NCI-H1417 (cell line): ENCODE data around the gene DOK6.

ENCODE experiments used
- DNase-seq, 3 experiments: peaks; one replicate each; lab custom pipeline; 2025; lab: John Stamatoyannopoulos, UW

The DOK6 gene

GRCh38 chr18:69684789-69685188, 284.1 kb downstream of the DOK6 start:
- no peak for DNase-seq

- no peak for DNase-seq
Observed at GRCh38 chr18:69686861-69687260, 286.2 kb downstream of the DOK6 start.

DNA sequence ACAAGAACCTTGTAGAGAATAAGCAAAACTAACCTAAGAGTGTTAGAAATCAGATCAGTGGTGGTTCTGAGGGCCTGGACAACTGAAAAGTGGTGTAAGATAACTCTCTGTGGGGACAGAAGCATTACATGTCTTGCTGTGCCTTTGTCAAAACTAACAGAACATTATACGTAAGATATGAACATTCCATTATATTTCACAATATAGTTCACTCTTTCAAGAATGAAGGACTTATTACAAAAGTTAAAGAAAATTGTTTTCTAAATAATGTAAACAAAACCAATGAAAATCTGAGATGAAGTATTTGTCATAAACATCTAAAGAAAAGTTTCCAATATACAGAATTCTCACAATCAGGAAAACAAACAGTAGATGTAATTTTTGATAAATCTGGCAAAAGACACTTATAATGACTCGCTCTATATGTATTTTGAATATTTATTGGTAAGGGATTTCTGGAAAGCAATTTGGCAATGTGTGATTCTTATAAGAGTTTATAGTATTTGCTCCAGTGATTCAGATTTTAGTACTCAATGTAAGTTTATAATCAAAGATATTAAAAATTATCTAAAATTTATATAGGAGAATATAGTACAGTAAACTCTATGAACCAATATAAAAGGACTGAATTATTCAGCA, 288.6 kb downstream of the DOK6 start:
- DNase-seq = no peak

DNA sequence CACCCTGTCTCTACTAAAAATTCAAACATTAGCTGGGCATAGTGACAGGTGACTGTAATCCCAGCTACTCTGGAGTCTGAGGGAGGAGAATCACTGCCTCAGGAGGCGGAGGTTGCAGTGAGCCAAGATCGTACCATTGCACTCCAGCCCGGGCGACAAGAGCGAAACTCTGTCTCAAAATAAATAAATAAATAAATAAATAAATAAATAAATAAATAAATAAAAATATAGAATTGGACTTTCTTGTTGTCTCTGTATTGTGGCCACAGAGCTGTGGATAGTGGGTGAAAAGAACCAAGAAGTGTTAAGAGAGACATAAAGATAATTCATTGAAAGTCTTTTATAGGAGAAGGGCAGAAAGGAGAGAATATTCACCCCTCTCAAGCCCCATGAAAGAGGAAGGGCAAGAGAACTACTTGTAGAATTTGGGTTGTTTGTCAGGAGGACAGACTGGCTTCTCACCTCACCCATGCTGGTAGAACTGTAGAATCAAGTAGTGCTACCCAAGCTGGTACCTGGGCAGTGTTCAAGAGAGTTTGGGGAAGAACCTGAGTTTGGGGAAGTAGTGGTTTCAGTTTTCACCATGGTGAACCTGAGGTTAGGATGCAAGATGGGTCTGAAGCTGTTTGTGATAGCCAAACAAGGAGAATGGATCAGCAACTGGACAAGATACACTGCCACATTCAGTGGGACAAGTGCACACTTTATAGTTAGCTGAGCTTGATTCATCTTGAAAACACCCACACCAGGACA, 290.5 kb downstream of the DOK6 start:
- no peak for DNase-seq

GRCh38 chr18:69697069-69697468, 296.4 kb downstream of the DOK6 start:
- DNase-seq = no peak

DNA sequence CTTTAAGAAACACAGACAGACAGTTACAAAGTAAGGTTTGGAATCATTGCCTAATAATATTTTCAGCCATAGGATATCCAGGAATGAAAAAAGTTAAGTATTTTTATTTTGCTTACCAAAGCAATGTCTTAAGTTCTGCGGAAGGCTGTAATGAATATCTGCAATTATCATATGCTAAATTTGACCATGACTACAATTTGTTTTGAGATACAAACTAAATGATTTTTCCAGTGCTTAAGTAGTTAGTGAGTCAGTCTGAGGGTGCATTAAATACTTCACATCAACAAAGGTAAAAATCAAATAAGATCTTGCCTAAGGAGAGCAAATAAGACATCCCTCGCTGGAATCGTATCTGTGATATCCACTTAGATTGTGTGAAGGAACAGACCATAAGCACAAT, 297.0 kb downstream of the DOK6 start:
- no peak for DNase-seq

DNA sequence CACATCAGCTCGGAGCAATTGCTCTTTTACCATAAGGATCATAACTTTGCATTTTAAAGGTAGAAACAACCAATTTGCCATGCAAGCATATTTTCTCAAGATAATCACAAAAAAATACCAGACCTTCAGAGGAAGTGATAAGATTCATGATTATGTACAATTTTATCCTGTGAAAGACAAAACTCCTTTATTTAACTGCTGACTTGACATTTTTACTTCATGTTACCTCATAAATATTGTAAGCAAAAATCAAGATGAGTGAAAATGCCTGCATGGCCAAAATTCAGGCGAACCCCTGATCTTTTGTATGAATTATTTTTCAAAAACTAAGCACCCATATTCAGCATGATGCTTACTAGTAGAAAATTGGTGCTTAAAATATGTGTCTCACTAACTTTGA, 300.6 kb downstream of the DOK6 start:
- DNase-seq = no peak

DNA sequence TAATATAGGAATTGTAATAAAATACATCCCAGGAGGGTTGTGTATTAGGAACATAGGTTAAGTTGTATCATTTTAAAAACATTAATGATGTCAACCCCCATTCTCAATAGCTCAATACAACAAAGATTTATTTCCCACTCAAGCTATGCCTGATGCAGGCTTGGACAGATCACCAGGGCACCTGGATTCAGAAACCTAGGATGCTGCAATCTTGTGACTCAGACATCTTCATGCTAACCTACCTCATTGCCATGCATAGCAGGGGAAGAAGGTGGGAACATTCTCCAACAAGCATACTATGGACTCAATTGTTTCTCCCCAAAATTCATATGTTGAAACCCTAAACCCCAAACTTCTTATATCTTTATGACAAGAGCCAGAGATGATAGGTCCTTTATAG, 302.8 kb downstream of the DOK6 start:
- DNase-seq = no peak

- no peak for DNase-seq
Observed at GRCh38 chr18:69705987-69706386, 305.3 kb downstream of the DOK6 start.

- no peak for DNase-seq
Observed at GRCh38 chr18:69708844-69709243, 308.2 kb downstream of the DOK6 start.

GRCh38 chr18:69715191-69715795, 314.6 kb downstream of the DOK6 start:
- no peak for DNase-seq

- no peak for DNase-seq
Observed at GRCh38 chr18:69717586-69717985, 316.9 kb downstream of the DOK6 start.

DNA sequence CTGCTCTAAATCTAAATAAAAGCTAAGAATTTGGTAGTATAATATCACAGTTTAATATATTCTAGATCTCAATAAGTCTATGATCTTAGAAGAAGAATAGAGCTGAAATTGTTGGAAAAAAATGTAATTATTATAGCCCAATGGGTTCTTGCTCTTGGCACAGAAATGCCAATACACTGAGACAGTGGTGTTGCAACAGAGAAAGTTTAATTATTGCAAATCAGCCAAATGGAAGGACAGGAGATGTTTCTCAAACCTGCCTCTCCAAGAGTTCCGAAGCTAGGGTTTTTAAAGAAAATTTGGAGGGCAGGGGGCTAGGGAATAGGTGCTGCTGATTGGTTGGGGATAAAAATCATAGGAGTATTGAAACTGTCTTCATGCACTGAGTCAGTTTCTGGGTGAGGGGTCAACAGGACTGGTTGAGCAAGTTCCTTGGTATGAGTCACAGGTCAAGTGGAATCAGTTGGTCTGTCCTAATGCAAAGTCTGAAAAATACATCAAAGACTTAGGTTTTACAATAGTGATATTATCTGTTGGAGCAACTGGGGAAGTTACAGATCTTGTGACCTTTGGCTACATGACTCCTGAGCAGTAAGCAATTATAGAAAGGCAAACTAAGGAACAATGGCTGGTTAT, 318.3 kb downstream of the DOK6 start:
- DNase-seq = no peak

GRCh38 chr18:69720422-69720821, 319.7 kb downstream of the DOK6 start:
- DNase-seq = no peak

DNA sequence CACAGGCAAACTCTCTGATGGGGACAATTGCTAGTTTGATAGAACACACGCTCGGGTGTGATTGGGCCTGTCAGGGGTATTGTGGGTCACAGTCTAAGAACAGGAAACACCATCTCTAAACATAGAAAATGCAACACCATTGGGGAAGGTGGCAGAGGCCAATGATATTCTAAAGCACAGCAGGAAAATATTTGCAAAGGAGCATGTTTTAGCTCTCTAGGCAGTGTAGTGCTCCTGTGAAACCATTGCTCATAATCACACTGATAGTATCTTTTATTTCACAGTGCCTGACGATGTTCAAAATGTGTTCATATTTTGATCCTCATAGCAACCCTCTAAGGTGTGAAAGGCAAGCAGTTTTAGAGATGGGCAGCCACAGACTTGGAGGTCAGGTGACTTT, 322.7 kb downstream of the DOK6 start:
- DNase-seq = no peak

DNA sequence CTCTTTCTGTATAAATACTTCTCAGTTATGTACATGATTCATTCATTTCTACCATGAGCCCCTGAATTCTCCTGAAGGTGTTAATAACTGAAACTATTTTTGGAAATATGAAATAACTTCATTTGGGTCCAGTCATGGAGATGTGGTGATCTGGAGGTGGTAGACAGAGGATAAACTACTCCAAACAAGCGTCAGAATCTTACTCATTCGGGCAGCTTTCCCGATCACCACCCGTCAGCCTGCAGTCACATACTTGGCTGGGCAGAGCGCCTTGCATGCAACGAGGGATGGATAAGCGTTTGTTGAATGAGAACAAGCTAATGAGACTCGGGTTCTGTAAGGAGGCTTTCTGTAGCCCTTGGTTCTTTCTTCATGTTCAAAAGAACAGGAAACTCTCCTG, 324.3 kb downstream of the DOK6 start:
- no peak for DNase-seq

DNA sequence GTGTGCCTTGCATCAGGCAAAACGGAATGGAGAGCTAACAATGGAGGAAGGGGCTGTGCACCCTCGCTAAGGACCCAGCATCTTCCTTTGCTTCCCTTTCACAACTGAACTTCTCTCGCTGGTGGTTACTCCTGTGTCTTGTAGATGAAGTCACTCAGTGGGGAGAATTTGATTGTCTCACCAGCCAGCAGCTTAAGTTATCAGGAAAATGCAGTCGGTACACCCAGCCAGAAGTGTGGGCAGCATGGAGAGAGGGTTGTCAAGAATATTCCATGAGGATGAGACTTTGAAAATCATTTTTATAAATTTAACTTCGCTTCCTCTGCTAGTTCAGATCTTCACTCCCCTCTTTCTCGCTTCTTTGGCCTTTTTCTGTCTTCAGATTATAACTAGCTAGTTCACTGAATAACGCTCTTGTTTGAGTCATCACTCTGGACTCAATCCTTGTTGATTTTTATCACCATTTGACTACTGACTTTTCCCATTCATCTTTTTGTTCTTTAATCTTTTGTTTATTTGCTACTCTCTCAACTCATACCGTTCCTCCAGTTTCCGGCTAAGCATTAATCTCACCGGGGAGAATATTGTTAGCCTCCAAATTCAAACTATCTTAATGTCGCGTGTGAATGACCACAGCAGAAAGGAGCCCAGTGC, 325.3 kb downstream of the DOK6 start:
- DNase-seq = no peak

DNA sequence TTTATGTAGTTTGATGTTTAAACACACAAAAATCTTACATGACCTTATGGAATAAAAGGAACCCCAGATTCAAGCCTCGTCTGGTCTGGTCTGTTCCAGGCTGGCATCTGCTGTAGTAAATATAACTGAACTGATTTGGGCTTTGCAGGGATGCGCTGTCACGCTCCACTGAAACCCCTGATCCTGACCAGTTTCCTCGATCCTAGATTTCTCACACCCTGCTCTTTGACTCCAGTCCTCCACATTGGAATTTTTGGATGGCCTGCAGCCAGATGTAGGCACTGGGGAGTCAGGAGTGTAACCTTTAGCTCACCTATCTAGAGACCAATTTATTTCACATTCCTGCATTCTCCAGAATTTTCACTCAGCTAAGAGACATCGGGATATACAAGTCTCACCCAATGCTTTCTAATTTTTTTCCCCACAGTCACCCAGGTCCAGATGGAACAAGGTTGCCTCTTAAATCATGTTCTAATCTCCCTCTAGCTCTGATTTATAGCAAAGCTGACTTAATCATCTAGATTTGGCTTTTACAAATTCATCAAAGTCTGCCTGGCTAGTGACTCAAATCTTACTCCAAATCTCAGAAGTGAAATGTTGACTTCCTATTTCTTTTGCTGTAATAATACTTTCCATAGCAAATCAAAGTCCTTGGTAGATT, 327.4 kb downstream of the DOK6 start:
- no peak for DNase-seq

DNA sequence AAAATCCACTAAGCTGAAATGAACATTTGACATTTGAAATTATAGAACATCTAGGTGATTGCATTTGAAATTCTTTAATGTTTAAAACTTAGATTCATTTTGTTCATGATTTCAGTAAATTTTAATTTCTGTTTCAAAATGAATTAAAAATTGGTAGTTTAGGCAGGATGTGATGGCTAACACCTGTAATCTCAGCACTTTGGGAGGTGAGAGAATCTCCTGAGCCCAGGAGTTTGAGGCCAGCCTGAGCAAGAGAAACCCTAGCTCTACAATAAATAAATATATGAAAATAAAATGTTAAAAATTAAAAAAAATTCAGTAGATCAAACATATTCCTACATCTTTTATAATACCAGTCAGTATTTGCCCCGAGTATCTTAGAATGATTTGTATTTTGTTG, 330.0 kb downstream of the DOK6 start:
- no peak for DNase-seq

DNA sequence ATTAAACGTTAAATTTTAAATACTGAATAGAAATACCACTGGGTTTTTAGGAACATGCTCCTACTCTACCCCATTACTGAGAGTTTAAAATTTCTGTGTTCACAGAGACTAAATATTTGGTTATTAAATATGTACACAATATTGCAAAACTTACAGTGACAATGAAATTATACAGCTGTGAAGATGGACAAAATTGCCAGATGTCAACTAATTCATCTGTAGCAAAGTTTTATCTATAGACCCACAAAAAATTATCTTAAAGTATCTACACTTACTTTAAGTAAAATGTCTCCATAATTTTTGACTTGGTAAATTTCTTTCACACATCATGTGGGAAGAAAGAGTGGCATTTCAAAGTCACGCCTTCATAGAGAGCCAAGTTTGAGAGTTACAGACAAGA, 333.8 kb downstream of the DOK6 start:
- DNase-seq = no peak

GRCh38 chr18:69736730-69737129, 336.0 kb downstream of the DOK6 start:
- DNase-seq = no peak

- DNase-seq = no peak
Observed at GRCh38 chr18:69737851-69738250, 337.2 kb downstream of the DOK6 start.
